Brain microvascular endothelial cell (primary cell): ENCODE measurements around the gene TUBGCP5.

ENCODE experiments used
- DNase-seq: peaks from one replicate; pipeline ENCODE4 v3.0.0-alpha.2; 2020
- H3K27ac ChIP-seq: fragments of 250-450 bp; sonication (Bioruptor Pico); 2 replicates; pipeline ENCODE4 v1.5.1; 2020; ENCODE audit warnings: mild to moderate bottlenecking, moderate library complexity
- H3K27me3 ChIP-seq: fragments of 250-450 bp; sonication (Bioruptor Pico); replicated peaks from 2 replicates; pipeline ENCODE4 v1.5.1; 2020; ENCODE audit warnings: mild to moderate bottlenecking
- H3K36me3 ChIP-seq: fragments of 250-450 bp; sonication (Bioruptor Pico); replicated peaks from 2 replicates; pipeline ENCODE4 v1.5.1; 2020; ENCODE audit warnings: mild to moderate bottlenecking
- H3K4me3 ChIP-seq: 2 replicates; pipeline ENCODE4 v1.5.1; 2011; ENCODE audit warnings: low read depth, mild to moderate bottlenecking, control low read depth, low read length, moderate library complexity
- CTCF ChIP-seq: IDR thresholded peaks from 2 replicates; pipeline ENCODE4 v1.5.1; 2011; ENCODE audit warnings: low read depth, mild to moderate bottlenecking, moderate library complexity, low read length, control low read depth, inconsistent platforms; ENCODE audit errors: missing control alignments
- in situ Hi-C: cut with HindIII; loops from 2 replicates; pipeline ENCODE4 v1.10.0; 2017; ENCODE audit warnings: low sequenced_read_pairs, low pct_ligation_motif_present

Gene TUBGCP5

GRCh38 chr15:22966321-22967083, 72.9 kb downstream of the TUBGCP5 start:
- no peak for TF ChIP-seq CTCF
- no peak for DNase-seq
- Histone ChIP-seq H3K36me3 (no peaks in the 10 kb centered on the region), H3K4me3 (no peak overlapping the region), H3K27me3 (no peaks in the 10 kb centered on the region), H3K27ac (no peak overlapping the region)
- in situ Hi-C loops = no loop called here

- Histone ChIP-seq H3K36me3 (no peaks in the 10 kb centered on the region), H3K4me3 (no peak overlapping the region), H3K27me3 (no peaks in the 10 kb centered on the region), H3K27ac (peak overlapping the region; percentile 55)
- no peak for DNase-seq
- in situ Hi-C loops = no loop called here
- no peak for TF ChIP-seq CTCF
Observed at GRCh38 chr15:22963641-22964040, 75.7 kb downstream of the TUBGCP5 start.

- Histone ChIP-seq H3K27me3 (no peaks in the 10 kb centered on the region), H3K27ac (no peak overlapping the region), H3K4me3 (no peak overlapping the region), H3K36me3 (no peaks in the 10 kb centered on the region)
- TF ChIP-seq CTCF = no peak
- in situ Hi-C loops = no loop called here
- no peak for DNase-seq
Observed at GRCh38 chr15:22962611-22963010, 76.8 kb downstream of the TUBGCP5 start.

GRCh38 chr15:22961762-22962161, 77.6 kb downstream of the TUBGCP5 start:
- in situ Hi-C loops = no loop called here
- DNase-seq = no peak
- Histone ChIP-seq H3K4me3 (no peak overlapping the region), H3K27ac (peak overlapping the region; percentile 20), H3K36me3 (no peaks in the 10 kb centered on the region), H3K27me3 (no peaks in the 10 kb centered on the region)
- no peak for TF ChIP-seq CTCF

GRCh38 chr15:22960556-22960955, 78.8 kb downstream of the TUBGCP5 start:
- no peak for DNase-seq
- in situ Hi-C loops = no loop called here
- Histone ChIP-seq H3K27ac (no peak overlapping the region), H3K4me3 (no peak overlapping the region), H3K27me3 (no peaks in the 10 kb centered on the region), H3K36me3 (no peaks in the 10 kb centered on the region)
- TF ChIP-seq CTCF = no peak

- TF ChIP-seq CTCF = no peak
- Histone ChIP-seq H3K27ac (no peak overlapping the region), H3K36me3 (no peaks in the 10 kb centered on the region), H3K4me3 (no peak overlapping the region), H3K27me3 (no peaks in the 10 kb centered on the region)
- DNase-seq = no peak
- in situ Hi-C loops = no loop called here
Observed at GRCh38 chr15:22960126-22960525, 79.2 kb downstream of the TUBGCP5 start.
